ENCODE measurements around the gene TCF19.

GRCh38 chr6:31149827-31150447 lies 8.5 kb upstream of the TCF19 start:
- TF ChIP-seq CTCF (IDR thresholded peaks at IDR 0.05) (no peak), POLR2AphosphoS5 (IDR thresholded peaks at IDR 0.05; ENCODE audit: insufficient read depth in 1 of 2, low read depth in 1 of 2) (no peak)

All from vagina (tissue), 2 donors.